SU-DHL-6 (cell line): Measurements from ENCODE around the gene E2F1.

ENCODE experiments used
- H2AFZ ChIP-seq: fragments of 200-600 bp; sonication (generic); 2 replicates; pipeline ENCODE4 v1.6.1; 2014; ENCODE audit warnings: low read depth, mild to moderate bottlenecking, moderate library complexity, mixed read lengths, antibody characterized with exemption, low read length; ENCODE audit not compliant: severe bottlenecking
- H3F3A ChIP-seq: fragments of 200-600 bp; shearing (Covaris generic); 2 replicates; pipeline ENCODE4 v1.6.0; 2016; ENCODE audit warnings: antibody characterized with exemption, mild to moderate bottlenecking; ENCODE audit not compliant: insufficient read depth
- H3K27ac ChIP-seq: fragments of 200-600 bp; sonication (generic); 2 replicates; pipeline ENCODE4 v1.5.1; 2016; ENCODE audit warnings: low read depth, mild to moderate bottlenecking, low read length, moderate library complexity, mixed read lengths
- H3K27me3 ChIP-seq: fragments of 200-600 bp; sonication (generic), shearing (Covaris generic); 2 replicates; pipeline ENCODE4 v1.6.0; 2014; ENCODE audit warnings: mild to moderate bottlenecking, low read length
- H3K36me3 ChIP-seq: fragments of 200-600 bp; sonication (generic); 2 replicates; pipeline ENCODE4 v1.6.1; 2014; ENCODE audit warnings: mild to moderate bottlenecking, low read length, mixed read lengths
- H3K4me2 ChIP-seq: fragments of 300-600, 200-600 bp; shearing (Covaris generic), sonication (generic); 2 replicates; pipeline ENCODE4 v1.6.0; 2014; ENCODE audit warnings: low read length, low read depth, mild to moderate bottlenecking; ENCODE audit not compliant: poor library complexity, severe bottlenecking
- H3K4me3 ChIP-seq: fragments of 200-600 bp; sonication (generic); 2 replicates; pipeline ENCODE4 v1.5.1; 2014; ENCODE audit warnings: antibody characterized with exemption, low read length, mild to moderate bottlenecking, mixed read lengths; ENCODE audit not compliant: insufficient read depth, poor library complexity, severe bottlenecking
- H3K79me2 ChIP-seq: fragments of 200-600 bp; sonication (generic); 2 replicates; pipeline ENCODE4 v1.6.1; 2014; ENCODE audit warnings: mild to moderate bottlenecking, low read length, moderate library complexity; ENCODE audit not compliant: insufficient read depth
- H3K9ac ChIP-seq: fragments of 200-600 bp; sonication (generic); 2 replicates; pipeline ENCODE4 v1.7.0; 2014; ENCODE audit warnings: mild to moderate bottlenecking, low read length
- H3K9me2 ChIP-seq: fragments of 200-600 bp; sonication (generic); replicated peaks from 2 replicates; pipeline ENCODE4 v1.6.1; 2014; ENCODE audit warnings: low read length; ENCODE audit not compliant: insufficient read depth
- H3K9me3 ChIP-seq: fragments of 200-600 bp; sonication (generic); 2 replicates; pipeline ENCODE4 v1.6.1; 2014; ENCODE audit warnings: low read length, mixed read lengths; ENCODE audit not compliant: insufficient read depth
- H4K20me1 ChIP-seq: fragments of 200-600 bp; sonication (generic); 2 replicates; pipeline ENCODE4 v1.6.1; 2014; ENCODE audit warnings: low read depth, mild to moderate bottlenecking, antibody characterized with exemption, low read length, moderate library complexity, mixed read lengths
- CTCF ChIP-seq: fragments of 200-600 bp; sonication (generic); IDR thresholded peaks from one replicate; pipeline ENCODE4 v1.5.1; 2017; ENCODE audit warnings: antibody characterized with exemption, mild to moderate bottlenecking, low read length, moderate library complexity; ENCODE audit not compliant: insufficient read depth, poor library complexity, severe bottlenecking
- EZH2phosphoT487 ChIP-seq: fragments of 200-600 bp; sonication (generic), shearing (Covaris generic); conservative IDR thresholded peaks from 2 replicates; pipeline ENCODE4 v1.6.1; 2018; ENCODE audit warnings: mild to moderate bottlenecking, antibody characterized with exemption, low read length, moderate library complexity, mixed read lengths

The E2F1 gene

GRCh38 chr20:33656783-33657703, 29.1 kb downstream of the E2F1 start:
- Histone ChIP-seq H3K36me3 (no peaks in the 10 kb centered on the region), H3K27me3 (no peaks in the 10 kb centered on the region), H4K20me1 (no peaks in the 10 kb centered on the region), H3K9me3 (no peaks in the 10 kb centered on the region), H3K4me3 (no peak overlapping the region), H3F3A (no peaks in the 10 kb centered on the region), H3K79me2 (no peaks in the 10 kb centered on the region), H3K4me2 (no peak overlapping the region), H3K9me2 (no peaks in the 10 kb centered on the region), H2AFZ (no peak overlapping the region), H3K27ac (no peak overlapping the region), H3K9ac (no peak overlapping the region)
- TF ChIP-seq EZH2phosphoT487 (no peak), CTCF (no peak)

GRCh38 chr20:33656010-33656782, 30.0 kb downstream of the E2F1 start:
- no peak overlapping the region for H3K27ac ChIP-seq
- H3K4me2 ChIP-seq = no peak overlapping the region
- H3K36me3 ChIP-seq = no peaks in the 10 kb centered on the region
- H3K9me2 ChIP-seq = no peaks in the 10 kb centered on the region
- no peak overlapping the region for H2AFZ ChIP-seq
- no peaks in the 10 kb centered on the region for H3F3A ChIP-seq
- H3K9ac ChIP-seq = no peak overlapping the region
- TF ChIP-seq CTCF (no peak), EZH2phosphoT487 (no peak)
- H3K27me3 ChIP-seq = no peaks in the 10 kb centered on the region
- no peaks in the 10 kb centered on the region for H4K20me1 ChIP-seq
- H3K9me3 ChIP-seq = no peaks in the 10 kb centered on the region
- no peak overlapping the region for H3K4me3 ChIP-seq
- H3K79me2 ChIP-seq = no peaks in the 10 kb centered on the region

- TF ChIP-seq CTCF = no peak
- no peak for TF ChIP-seq EZH2phosphoT487
- Histone ChIP-seq H3K9ac (no peak overlapping the region), H3K79me2 (no peaks in the 10 kb centered on the region), H3K4me3 (no peak overlapping the region), H3K9me2 (no peaks in the 10 kb centered on the region), H3K4me2 (no peak overlapping the region), H4K20me1 (no peaks in the 10 kb centered on the region), H3F3A (no peaks in the 10 kb centered on the region), H3K36me3 (no peaks in the 10 kb centered on the region), H3K9me3 (no peaks in the 10 kb centered on the region), H3K27me3 (no peaks in the 10 kb centered on the region), H2AFZ (no peak overlapping the region), H3K27ac (no peak overlapping the region)
Observed at GRCh38 chr20:33655164-33655563, 31.0 kb downstream of the E2F1 start.
